Neural progenitor cell (in vitro differentiated cells): Measurements from ENCODE around the gene SLC25A43.
"Not testable (repeated sequence)": the region's sequence is repeated elsewhere in the genome, so short reads cannot be mapped to it uniquely, and the experiment has no call there.

Source experiments
- EZH2phosphoT487 ChIP-seq: fragments of 200-600 bp; sonication (generic); IDR thresholded peaks from 2 replicates; pipeline ENCODE4 v1.6.1; 2017; ENCODE audit warnings: antibody characterized with exemption
- TF ChIP-seq, protein P1 (sequence below): fragments of 200-600 bp; sonication (generic); IDR thresholded peaks from 2 replicates; pipeline ENCODE4 v1.5.1; 2017; ENCODE audit warnings: antibody characterized with exemption, mild to moderate bottlenecking

DNA sequence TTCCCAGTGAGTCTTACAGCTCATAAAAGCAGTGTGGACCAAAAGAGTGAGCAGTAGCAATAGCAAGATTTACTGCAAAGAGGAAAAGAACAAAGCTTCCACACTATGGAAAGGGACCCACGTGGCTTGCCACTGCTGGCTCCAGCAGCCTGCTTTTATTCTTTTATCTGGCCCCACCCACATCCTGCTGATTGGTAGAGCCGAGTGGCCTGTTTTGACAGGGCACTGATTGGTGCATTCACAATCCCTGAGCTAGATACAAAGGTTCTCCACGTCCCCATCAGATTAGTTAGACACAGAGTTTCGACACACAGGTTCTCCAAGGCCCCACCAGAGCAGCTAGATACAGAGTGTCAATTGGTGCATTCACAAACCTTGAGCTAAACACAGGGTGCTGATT lies 12.5 kb upstream of the SLC25A43 start:
- TF ChIP-seq, protein P1, sequence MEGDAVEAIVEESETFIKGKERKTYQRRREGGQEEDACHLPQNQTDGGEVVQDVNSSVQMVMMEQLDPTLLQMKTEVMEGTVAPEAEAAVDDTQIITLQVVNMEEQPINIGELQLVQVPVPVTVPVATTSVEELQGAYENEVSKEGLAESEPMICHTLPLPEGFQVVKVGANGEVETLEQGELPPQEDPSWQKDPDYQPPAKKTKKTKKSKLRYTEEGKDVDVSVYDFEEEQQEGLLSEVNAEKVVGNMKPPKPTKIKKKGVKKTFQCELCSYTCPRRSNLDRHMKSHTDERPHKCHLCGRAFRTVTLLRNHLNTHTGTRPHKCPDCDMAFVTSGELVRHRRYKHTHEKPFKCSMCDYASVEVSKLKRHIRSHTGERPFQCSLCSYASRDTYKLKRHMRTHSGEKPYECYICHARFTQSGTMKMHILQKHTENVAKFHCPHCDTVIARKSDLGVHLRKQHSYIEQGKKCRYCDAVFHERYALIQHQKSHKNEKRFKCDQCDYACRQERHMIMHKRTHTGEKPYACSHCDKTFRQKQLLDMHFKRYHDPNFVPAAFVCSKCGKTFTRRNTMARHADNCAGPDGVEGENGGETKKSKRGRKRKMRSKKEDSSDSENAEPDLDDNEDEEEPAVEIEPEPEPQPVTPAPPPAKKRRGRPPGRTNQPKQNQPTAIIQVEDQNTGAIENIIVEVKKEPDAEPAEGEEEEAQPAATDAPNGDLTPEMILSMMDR = not testable (repeated sequence)
- not testable (repeated sequence) for TF ChIP-seq EZH2phosphoT487
